ENCODE results near the gene SIPA1L3.

The SIPA1L3 gene

GRCh38 chr19:38004521-38005223 lies 97.7 kb downstream of the SIPA1L3 start:
- no peak overlapping the region for H3K4me3 ChIP-seq (ENCODE audit: low read depth, low read length)
- H3K36me3 ChIP-seq (ENCODE audit: control insufficient read depth in 2 of 2, insufficient read depth in 1 of 2, low read length in 2 of 2) = no peaks in the 10 kb centered on the region; a peak in 1 of 3 replicates
- H3K27ac ChIP-seq (ENCODE audit: extremely low read depth, low read depth, low read length) = peak overlapping the region; percentile 85
- ChIA-PET CTCF (interaction anchor here (0.5 to 1.9 kb wide), 10 partner anchors 15 to 1116 kb away, joined by 3 to 15 read pairs (median 4); no protein-coding TSS in a partner anchor), POLR2A (interaction anchor here (0.7 to 3.3 kb wide), 16 partner anchors 10 to 1523 kb away, joined by 3 to 38 read pairs (median 4); partner anchors contain the start of genes PSMD8, SIPA1L3, SPINT2 and WDR87)
- peaks cover 29% of the 10 kb centered on the region for H3K4me1 ChIP-seq (ENCODE audit: control insufficient read depth, insufficient read depth, low read length)
- H3K9me3 ChIP-seq (ENCODE audit: control insufficient read depth, insufficient read depth, low read depth, low read length) = no peaks in the 10 kb centered on the region; the same call in 1 of the 2 replicates
- TF ChIP-seq ZNF521 (tag by site-specific recombination; IDR thresholded peaks at IDR 0.05) (no peak), REPIN1 (tag by site-specific recombination; IDR thresholded peaks at IDR 0.05; ENCODE audit: low read depth) (peak; percentile 89), ZNF513 (tag by site-specific recombination; IDR thresholded peaks at IDR 0.05) (peak; percentile 68), RBAK (tag by site-specific recombination; IDR thresholded peaks at IDR 0.05) (no peak), ZNF2 (tag by site-specific recombination; IDR thresholded peaks at IDR 0.05) (no peak), ZNF654 (tag by site-specific recombination; IDR thresholded peaks at IDR 0.05; ENCODE audit: low read depth) (peak; percentile 2; the same call in 1 of the 2 replicates), ZBTB7A (tag by site-specific recombination; IDR thresholded peaks at IDR 0.05; ENCODE audit: low read depth) (0 out of 2 replicates have a peak, but pooled peaks have one; percentile 47), ZNF223 (tag by site-specific recombination; IDR thresholded peaks at IDR 0.05) (0 out of 2 replicates have a peak, but pooled peaks have one; percentile 9), GLI4 (tag by site-specific recombination; IDR thresholded peaks at IDR 0.05) (no peak), ZNF391 (tag by site-specific recombination; IDR thresholded peaks at IDR 0.05; ENCODE audit: borderline replicate concordance, low read depth) (no peak; the same call in 1 of the 2 replicates), KLF9 (tag by site-specific recombination; IDR thresholded peaks at IDR 0.05; ENCODE audit: low read depth) (peak; percentile 38; the same call in 1 of the 2 replicates), ZNF645 (tag by site-specific recombination; IDR thresholded peaks at IDR 0.05) (no peak), ZBTB17 (tag by site-specific recombination; IDR thresholded peaks at IDR 0.05) (peak; percentile 97), ZNF140 (tag by site-specific recombination; IDR thresholded peaks at IDR 0.05) (no peak), ZNF660 (tag by site-specific recombination; IDR thresholded peaks at IDR 0.05) (peak; percentile 83; the same call in 1 of the 2 replicates), ZNF580 (tag by site-specific recombination; IDR thresholded peaks at IDR 0.05) (peak; percentile 97), MZF1 (tag by site-specific recombination; IDR thresholded peaks at IDR 0.05; ENCODE audit: borderline replicate concordance) (peak; percentile 83), WT1 (tag by site-specific recombination; IDR thresholded peaks at IDR 0.05) (peak; percentile 74), ZNF791 (tag by site-specific recombination; IDR thresholded peaks at IDR 0.05) (no peak), ZNF610 (tag by site-specific recombination; IDR thresholded peaks at IDR 0.05; ENCODE audit: borderline replicate concordance) (0 out of 2 replicates have a peak, but pooled peaks have one; percentile 64), ZFP3 (tag by site-specific recombination; IDR thresholded peaks at IDR 0.05; ENCODE audit: low read depth) (no peak), ZNF777 (tag by site-specific recombination; IDR thresholded peaks at IDR 0.05; ENCODE audit: borderline replicate concordance) (no peak), ZSCAN18 (tag by site-specific recombination; IDR thresholded peaks at IDR 0.05) (no peak), ZNF747 (tag by site-specific recombination; IDR thresholded peaks at IDR 0.05) (no peak), KLF7 (tag by site-specific recombination; IDR thresholded peaks at IDR 0.05; ENCODE audit: borderline replicate concordance) (no peak), ZSCAN4 (tag by site-specific recombination; IDR thresholded peaks at IDR 0.05) (0 out of 2 replicates have a peak, but pooled peaks have one; percentile 9), KLF17 (tag by site-specific recombination; IDR thresholded peaks at IDR 0.05) (peak; percentile 68; the same call in 1 of the 2 replicates), IKZF3 (tag by site-specific recombination; IDR thresholded peaks at IDR 0.05) (peak; percentile 75), ZNF549 (tag by site-specific recombination; IDR thresholded peaks at IDR 0.05) (no peak), ZNF707 (tag by site-specific recombination; IDR thresholded peaks at IDR 0.05) (no peak)
